Neural crest cell (in vitro differentiated cells): ENCODE results near the gene ATL3. TPM values are rescaled to one million over a fixed set of nuclear protein-coding genes. Genes with fewer than 3 reads are reported as not detected.

Source experiments
- DNase-seq: peaks from one replicate; pipeline ENCODE4 v3.0.0; 2021; ENCODE audit warnings: low read depth, mixed read lengths, low spot score
- H3K27ac Mint-ChIP-seq: one replicate; pipeline ENCODE4 v1.8.0; 2021; ENCODE audit warnings: mild to moderate bottlenecking, mixed read lengths; ENCODE audit not compliant: unreplicated experiment
- H3K27me3 Mint-ChIP-seq: 2 replicates; pipeline ENCODE4 v1.8.0; 2021; ENCODE audit warnings: low read depth, mild to moderate bottlenecking, mixed read lengths
- H3K36me3 Mint-ChIP-seq: 2 replicates; pipeline ENCODE4 v1.8.0; 2021; ENCODE audit warnings: low read depth, mild to moderate bottlenecking, mixed read lengths
- H3K4me1 Mint-ChIP-seq: 2 replicates; pipeline ENCODE4 v1.8.0; 2021; ENCODE audit warnings: mixed read lengths
- H3K4me3 Mint-ChIP-seq: one replicate; pipeline ENCODE4 v1.8.0; 2021; ENCODE audit warnings: mild to moderate bottlenecking, mixed read lengths
- H3K9me3 Mint-ChIP-seq: 2 replicates; pipeline ENCODE4 v1.8.0; 2021; ENCODE audit warnings: mixed read lengths
- long read RNA-seq: library from polyadenylated mRNA; unstranded; transcript quantifications from one replicate; pipeline ENCODE4 v2.0.0, GENCODE V29; 2020
- total RNA-seq: library from RNA; stranded (reverse); gene quantifications from 2 replicates; pipeline ENCODE4 v1.2.1, GENCODE V29; 2021
- TF ChIP-seq, protein P1 (sequence below): fragments of 200-600 bp; sonication (generic); conservative IDR thresholded peaks from 2 replicates; pipeline ENCODE4 v1.5.0; 2021; ENCODE audit warnings: antibody characterized with exemption, mild to moderate bottlenecking

The ATL3 gene, protein sequence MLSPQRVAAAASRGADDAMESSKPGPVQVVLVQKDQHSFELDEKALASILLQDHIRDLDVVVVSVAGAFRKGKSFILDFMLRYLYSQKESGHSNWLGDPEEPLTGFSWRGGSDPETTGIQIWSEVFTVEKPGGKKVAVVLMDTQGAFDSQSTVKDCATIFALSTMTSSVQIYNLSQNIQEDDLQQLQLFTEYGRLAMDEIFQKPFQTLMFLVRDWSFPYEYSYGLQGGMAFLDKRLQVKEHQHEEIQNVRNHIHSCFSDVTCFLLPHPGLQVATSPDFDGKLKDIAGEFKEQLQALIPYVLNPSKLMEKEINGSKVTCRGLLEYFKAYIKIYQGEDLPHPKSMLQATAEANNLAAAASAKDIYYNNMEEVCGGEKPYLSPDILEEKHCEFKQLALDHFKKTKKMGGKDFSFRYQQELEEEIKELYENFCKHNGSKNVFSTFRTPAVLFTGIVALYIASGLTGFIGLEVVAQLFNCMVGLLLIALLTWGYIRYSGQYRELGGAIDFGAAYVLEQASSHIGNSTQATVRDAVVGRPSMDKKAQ
- total RNA-seq, result 13.2 and 15.2 TPM in 2 replicates
- long read RNA-seq, full-length matches to known transcripts, result 14 of 16 reads
- long read RNA-seq, partial matches to known transcripts, result 0 of 16 reads
- long read RNA-seq, other reads (novel, unspliced or antisense), result 2 of 16 reads

DNA sequence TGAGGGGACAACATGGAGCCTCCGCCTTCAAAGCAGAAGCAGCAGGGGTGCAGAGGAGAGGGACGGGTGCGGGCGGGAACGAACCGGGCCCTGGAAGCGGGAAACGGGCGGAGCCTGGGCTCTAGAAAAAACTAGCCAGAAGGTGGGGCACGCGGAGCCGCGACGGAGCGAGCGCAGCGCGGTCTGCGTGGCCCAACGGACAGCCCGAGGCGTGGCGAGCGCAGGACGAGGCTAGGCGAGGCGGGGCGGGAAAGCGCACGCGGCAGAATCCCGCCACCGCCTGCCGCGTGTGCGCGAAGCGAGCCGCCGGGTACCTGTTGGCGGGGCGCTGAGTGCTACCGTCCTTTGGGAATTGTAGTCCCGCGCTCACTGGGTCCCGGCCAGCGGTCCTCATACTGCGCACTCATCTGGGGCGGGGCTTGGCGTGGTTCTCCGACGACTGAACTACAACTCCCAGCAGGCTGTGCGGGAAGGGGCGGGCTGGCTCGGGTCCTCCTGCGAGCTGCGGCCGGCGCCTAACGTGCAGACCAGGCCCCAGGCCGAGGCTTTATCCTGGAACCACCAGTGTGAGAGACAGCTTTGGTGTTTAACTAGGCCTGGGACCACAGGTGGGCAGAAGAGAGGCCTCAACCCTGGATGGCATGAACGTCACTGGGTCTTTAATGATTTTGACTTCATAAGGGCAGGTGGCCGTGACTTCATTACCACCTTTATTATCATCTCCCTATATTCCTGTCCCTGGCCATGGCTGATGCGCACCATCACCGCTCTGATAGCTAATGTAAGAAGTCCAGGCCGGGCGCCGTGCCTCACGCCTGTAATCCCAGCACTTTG lies at the start of gene ATL3:
TSS of gene ATL3 (minus strand) at position 55 of the 834 bp plus-strand sequence. CDS start at position 14, 41 bp downstream.
- DNase-seq, result peak; percentile 87
- no peaks in the 10 kb centered on the region for H3K36me3 Mint-ChIP-seq
- no peak within 1 kb of the TSS for H3K27ac Mint-ChIP-seq
- no peaks in the 10 kb centered on the region for H3K9me3 Mint-ChIP-seq
- peak within 1 kb of the TSS; percentile 79 for H3K4me3 Mint-ChIP-seq
- H3K4me1 Mint-ChIP-seq, result peaks cover 9% of the 10 kb centered on the region
- peaks cover 4% of the 10 kb centered on the region for H3K27me3 Mint-ChIP-seq
- TF ChIP-seq, protein P1, sequence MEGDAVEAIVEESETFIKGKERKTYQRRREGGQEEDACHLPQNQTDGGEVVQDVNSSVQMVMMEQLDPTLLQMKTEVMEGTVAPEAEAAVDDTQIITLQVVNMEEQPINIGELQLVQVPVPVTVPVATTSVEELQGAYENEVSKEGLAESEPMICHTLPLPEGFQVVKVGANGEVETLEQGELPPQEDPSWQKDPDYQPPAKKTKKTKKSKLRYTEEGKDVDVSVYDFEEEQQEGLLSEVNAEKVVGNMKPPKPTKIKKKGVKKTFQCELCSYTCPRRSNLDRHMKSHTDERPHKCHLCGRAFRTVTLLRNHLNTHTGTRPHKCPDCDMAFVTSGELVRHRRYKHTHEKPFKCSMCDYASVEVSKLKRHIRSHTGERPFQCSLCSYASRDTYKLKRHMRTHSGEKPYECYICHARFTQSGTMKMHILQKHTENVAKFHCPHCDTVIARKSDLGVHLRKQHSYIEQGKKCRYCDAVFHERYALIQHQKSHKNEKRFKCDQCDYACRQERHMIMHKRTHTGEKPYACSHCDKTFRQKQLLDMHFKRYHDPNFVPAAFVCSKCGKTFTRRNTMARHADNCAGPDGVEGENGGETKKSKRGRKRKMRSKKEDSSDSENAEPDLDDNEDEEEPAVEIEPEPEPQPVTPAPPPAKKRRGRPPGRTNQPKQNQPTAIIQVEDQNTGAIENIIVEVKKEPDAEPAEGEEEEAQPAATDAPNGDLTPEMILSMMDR, result no peak

DNA sequence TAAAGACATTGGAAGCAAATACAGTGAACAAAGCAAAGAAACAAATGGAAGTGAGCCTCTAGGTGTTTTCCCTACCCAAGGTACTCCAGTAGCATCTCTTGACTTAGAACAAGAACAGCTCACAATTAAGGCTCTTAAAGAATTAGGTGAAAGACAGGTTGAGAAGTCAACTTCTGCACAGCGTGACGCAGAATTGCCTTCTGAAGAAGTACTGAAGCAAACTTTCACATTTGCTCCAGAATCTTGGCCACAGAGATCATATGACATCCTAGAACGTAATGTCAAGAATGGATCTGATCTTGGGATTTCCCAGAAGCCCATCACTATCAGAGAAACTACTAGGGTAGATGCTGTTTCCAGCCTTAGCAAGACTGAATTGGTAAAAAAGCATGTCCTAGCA lies 49.4 kb upstream of the ATL3 start:
- Mint-ChIP-seq H3K27me3 (no peaks in the 10 kb centered on the region), H3K9me3 (no peaks in the 10 kb centered on the region), H3K27ac (no peak overlapping the region), H3K4me3 (no peak overlapping the region), H3K36me3 (no peaks in the 10 kb centered on the region), H3K4me1 (no peaks in the 10 kb centered on the region)
- no peak for DNase-seq
- TF ChIP-seq, protein P1, result no peak

DNA sequence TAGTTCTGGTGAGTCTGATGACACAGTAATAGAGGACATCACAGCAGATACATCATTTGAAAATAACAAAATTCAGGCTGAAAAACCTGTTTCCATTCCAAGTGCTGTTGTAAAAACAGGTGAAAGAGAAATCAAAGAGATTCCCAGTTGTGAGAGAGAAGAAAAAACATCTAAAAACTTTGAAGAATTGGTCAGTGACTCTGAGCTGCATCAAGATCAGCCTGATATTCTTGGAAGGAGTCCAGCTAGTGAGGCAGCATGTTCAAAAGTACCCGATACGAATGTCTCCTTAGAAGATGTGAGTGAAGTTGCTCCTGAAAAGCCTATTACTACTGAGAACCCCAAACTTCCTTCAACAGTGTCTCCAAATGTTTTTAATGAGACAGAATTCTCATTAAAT lies 48.8 kb upstream of the ATL3 start:
- Mint-ChIP-seq H3K27me3 (no peaks in the 10 kb centered on the region), H3K27ac (no peak overlapping the region), H3K9me3 (no peaks in the 10 kb centered on the region), H3K4me1 (no peaks in the 10 kb centered on the region), H3K36me3 (no peaks in the 10 kb centered on the region), H3K4me3 (no peak overlapping the region)
- TF ChIP-seq, protein P1, result no peak
- DNase-seq, result no peak

DNA sequence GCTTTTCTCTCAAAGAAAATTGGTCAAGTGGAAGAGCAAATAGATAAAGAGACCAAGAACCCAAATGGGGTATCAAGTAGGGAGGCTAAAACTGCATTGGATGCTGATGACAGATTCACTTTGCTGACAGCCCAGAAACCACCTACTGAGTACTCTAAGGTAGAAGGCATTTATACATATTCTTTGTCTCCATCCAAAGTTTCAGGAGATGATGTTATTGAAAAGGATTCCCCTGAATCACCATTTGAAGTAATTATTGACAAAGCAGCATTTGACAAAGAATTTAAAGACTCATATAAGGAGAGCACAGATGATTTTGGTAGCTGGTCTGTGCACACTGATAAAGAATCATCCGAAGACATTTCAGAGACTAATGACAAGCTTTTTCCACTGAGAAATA lies 47.8 kb upstream of the ATL3 start:
- no peaks in the 10 kb centered on the region for H3K9me3 Mint-ChIP-seq
- TF ChIP-seq, protein P1, result no peak
- no peak for DNase-seq
- no peaks in the 10 kb centered on the region for H3K4me1 Mint-ChIP-seq
- no peaks in the 10 kb centered on the region for H3K36me3 Mint-ChIP-seq
- H3K4me3 Mint-ChIP-seq, result no peak overlapping the region
- H3K27ac Mint-ChIP-seq, result no peak overlapping the region
- no peaks in the 10 kb centered on the region for H3K27me3 Mint-ChIP-seq

DNA sequence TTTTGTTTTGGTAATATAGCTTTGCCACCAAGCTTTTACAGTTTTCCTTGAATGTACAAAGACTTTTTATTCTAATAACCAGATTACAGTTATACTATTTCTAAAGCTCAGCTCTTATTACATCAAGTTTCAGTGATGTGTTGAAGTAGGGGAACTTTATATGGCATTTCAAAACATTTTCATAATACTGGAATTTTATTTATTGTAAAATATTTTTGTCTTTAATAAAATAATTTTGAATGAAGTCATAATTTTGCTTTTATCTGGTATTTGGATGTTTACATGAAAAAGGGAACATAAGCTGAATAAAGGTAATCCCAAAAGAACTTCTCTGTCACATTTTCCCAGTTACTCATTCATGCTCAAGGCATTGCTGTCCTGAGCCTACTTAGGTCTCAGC lies 44.9 kb upstream of the ATL3 start:
- no peaks in the 10 kb centered on the region for H3K27me3 Mint-ChIP-seq
- no peaks in the 10 kb centered on the region for H3K4me1 Mint-ChIP-seq
- no peak overlapping the region for H3K4me3 Mint-ChIP-seq
- no peak for DNase-seq
- TF ChIP-seq, protein P1, result no peak
- no peaks in the 10 kb centered on the region for H3K9me3 Mint-ChIP-seq
- H3K27ac Mint-ChIP-seq, result no peak overlapping the region
- no peaks in the 10 kb centered on the region for H3K36me3 Mint-ChIP-seq
